GM20431 (cell line): Measurements from ENCODE around the gene LRRC28.

Experiments
- in situ Hi-C: fragments of 300-500 bp; cut with MseI, MboI; formaldehyde crosslinking; loops from one replicate; pipeline ENCODE4 v1.15.0; 2020; ENCODE audit warnings: low sequenced_read_pairs; ENCODE audit not compliant: unreplicated experiment

LRRC28 gene

GRCh38 chr15:99333413-99333812 lies 82.1 kb downstream of the LRRC28 start:
- in situ Hi-C loops, result no loop called here

DNA sequence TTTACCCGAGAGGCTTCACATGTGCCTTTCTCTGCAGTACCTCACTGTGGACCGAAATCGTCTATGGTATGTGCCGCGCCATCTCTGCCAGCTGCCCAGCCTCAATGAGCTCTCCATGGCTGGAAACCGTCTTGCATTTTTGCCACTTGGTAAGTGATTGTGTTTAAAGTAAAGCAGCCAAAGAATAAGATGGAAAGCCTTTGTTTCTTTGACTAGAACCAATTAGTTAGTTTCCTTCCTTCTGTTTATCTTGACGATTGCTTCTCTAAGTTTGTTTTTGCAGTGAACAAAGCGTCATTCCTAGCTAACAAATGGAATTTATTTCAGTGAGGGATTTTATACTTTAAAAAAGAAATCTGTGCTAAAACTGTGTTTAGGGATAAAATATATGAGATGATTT lies 82.7 kb downstream of the LRRC28 start:
- in situ Hi-C loops, result no loop called here

DNA sequence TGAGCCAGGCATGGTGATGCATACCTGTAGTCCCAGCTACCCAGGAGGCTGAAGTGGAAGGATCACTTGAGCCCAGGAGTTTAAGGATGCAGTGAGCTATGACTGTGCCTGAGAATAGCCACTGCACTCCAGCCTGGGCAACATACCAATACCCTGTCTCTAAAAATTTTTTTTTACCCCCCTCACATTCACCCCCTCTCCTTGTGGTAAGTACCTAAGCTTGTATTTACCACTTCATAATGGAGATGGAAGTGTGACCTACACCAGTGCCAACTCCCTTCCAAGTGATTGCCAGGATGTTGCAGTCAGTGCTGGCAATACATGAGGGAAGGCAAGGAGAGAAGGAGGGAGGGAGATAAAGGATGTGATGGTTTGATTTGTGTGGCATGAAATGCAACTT lies 84.2 kb downstream of the LRRC28 start:
- in situ Hi-C loops, result no loop called here

DNA sequence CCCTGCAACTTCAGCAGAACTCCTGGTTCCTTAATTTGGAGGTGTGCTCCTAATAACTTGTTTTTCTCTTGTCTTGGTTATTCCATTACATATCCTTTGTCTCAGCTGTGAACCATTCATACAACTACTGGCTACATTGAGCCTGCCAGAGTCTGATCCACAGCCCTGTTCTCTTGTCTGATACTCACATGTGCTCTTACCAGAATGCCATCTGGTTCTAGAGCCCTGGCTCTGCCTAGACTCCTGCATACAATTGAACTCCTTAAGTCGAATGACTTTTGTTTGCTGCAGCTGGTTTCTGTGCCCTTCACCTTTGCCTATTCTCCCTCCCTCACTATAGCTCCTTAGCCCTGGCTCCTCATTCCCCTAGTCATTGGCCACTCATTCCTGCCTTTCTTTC lies 85.5 kb downstream of the LRRC28 start:
- in situ Hi-C loops, result no loop called here

- in situ Hi-C loops, result no loop called here
Measured at GRCh38 chr15:99340347-99340746, 89.1 kb downstream of the LRRC28 start.

DNA sequence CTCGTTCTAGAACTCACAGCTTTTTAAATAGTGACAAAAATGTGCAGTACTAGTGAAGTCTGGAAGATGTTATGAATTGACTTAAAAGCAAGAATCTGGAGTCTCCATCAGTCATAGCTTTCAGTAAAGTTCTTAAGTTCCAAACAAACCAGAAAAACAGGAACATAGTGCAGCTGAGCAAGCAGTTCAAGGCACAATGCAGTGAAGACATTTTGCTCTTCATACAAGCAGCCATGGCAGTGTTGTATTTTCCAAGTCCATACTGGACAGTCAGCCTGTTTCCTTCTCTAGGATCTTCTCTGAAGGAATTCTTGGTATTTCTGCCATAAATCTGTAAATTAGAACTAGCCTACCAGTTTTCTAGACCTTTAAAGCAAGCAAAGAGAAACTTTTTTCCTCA lies 90.5 kb downstream of the LRRC28 start:
- in situ Hi-C loops, result no loop called here

DNA sequence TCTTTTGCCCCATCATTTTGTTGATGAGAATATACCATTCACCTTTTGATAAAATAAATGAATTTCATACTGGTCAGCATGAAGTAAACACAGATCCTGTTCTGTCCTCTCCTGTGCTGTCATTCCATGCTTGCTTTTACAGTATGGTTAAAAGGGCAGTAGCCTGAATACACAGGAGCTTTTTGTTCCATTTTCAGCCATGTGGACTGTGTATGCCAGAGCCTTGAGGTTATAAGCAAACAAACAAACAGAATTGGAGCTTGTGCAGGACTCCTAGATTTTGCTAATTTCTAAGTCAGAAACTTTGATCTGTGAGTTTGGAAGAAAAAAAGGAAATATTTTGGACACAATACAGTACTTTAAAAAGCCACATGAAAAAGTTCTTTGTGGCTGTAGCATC lies 91.9 kb downstream of the LRRC28 start:
- in situ Hi-C loops, result no loop called here

DNA sequence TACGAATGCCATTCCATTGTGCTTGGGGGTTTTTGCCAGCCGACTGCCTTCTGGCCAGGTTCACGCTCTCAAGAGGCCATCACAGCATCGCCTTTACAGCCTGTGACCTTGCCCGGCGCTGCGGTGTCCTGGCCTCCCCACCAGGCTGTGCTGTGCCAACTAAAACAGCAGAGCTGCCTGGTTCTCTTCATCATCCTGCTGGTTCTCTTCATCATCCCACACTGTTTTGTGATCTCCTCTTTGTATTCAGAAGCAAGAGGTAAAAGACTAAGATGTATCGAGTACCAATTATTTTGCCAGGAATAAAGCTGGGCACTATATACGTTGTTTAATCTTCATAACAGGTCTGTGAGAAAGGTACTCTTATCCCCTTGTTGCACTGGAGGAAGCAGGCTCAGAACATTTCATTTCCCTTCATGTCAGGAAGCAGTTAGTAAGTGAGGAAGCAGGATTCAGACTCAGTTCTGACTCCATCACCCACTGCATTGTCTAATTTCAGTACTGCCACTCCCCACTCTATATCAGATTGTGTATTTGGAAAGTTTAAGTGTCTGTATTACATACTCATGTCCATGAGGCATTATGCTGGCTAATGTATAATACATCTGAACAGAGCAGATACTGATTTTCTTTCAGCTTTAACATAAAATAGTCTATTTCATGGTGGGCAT lies 92.7 kb downstream of the LRRC28 start:
- in situ Hi-C loops, result no loop called here

- in situ Hi-C loops, result no loop called here
Measured at GRCh38 chr15:99344639-99345038, 93.4 kb downstream of the LRRC28 start.

DNA sequence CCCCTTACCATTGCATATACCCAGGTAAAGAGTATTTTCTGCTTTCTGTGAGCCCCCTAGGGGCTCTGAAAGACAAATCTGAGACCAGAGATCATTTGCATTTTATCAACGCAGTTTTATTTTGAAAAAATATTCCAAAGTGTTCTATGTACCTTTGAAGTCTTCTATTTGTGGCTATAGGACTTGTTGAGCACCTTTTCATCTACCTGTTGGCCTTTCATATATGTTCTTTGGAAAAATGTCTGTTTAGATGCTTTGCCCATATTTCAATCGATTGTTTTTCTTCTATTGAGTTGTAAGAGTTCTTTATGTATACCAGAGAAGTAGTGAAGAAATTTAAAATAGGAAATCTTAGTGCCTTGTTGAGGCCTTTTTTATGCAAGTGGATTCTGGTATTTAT lies 94.0 kb downstream of the LRRC28 start:
- in situ Hi-C loops, result no loop called here

DNA sequence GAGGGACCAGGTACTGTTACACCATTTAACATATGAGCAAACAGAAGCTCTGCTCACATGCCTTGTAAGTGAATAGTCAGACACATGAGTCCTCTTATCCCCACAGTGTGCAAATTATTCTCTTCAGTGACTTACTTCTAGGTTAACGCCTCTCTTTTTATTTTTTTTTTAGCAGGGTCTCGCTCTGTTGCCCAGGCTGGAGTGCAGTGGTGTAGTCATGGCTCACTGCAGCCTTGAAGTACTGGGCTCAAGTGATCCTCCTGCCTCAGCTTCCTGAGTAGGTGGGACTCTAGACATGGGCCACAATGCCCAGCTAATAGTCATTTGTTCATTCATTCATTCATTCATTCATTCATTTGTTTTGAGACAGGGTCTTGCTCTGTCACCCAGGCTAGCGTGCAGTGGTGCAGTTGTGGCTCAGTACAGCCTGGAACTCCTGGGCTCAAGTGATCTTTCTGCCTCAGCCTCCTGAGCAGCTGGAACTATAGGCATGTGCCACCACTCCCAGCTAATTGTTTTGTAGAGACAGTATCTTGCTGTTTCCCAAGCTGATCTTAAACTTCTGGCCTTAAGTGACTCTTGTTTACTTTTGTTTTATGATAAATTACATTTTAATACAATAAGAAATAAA lies 94.7 kb downstream of the LRRC28 start:
- in situ Hi-C loops, result no loop called here

DNA sequence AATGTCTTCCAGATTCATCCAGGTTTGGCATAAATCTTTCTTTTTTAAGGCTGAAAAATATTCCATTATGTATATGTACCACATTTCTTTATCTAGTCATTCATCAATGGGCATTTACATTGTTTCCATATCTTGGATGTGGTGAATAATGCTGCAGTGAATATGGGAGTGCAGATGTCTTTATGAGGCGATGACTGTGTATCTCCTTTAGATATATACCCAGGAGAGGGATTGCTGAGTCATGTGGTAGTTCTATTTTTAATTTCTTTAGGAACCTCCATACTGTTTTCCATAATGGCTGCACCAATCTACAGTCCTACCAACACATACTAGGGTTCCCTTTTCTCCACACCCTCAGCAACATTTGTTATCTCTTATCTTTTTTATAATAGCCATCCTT lies 96.3 kb downstream of the LRRC28 start:
- in situ Hi-C loops, result no loop called here

GRCh38 chr15:99348412-99348811 lies 97.1 kb downstream of the LRRC28 start:
- in situ Hi-C loops, result no loop called here

- in situ Hi-C loops, result no loop called here
Measured at GRCh38 chr15:99350408-99350807, 99.1 kb downstream of the LRRC28 start.

DNA sequence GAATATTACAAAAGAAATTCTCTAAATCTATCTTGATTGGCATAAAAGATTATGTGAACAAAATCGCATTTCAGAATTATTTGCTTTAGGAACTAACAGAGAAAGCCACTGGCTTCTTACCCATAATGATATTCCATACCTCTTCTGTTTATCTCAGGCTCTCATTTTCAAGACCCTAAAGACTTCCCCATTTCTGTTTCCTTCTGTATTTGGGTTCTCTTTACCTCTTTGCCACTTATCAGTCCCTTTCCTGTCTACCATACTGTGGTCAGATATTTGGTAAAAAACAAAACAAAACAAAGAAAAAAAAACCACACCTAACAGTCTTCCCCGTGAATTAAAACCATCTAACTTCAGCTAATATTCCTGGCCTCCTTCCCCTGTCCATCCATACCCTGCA lies 108.5 kb downstream of the LRRC28 start:
- in situ Hi-C loops, result no loop called here

GRCh38 chr15:99361545-99362185 lies 110.4 kb downstream of the LRRC28 start:
- in situ Hi-C loops, result no loop called here

GRCh38 chr15:99365242-99365641 lies 114.0 kb downstream of the LRRC28 start:
- in situ Hi-C loops, result no loop called here

- in situ Hi-C loops, result no loop called here
Measured at GRCh38 chr15:99366013-99366412, 114.7 kb downstream of the LRRC28 start.

GRCh38 chr15:99368743-99369142 lies 117.5 kb downstream of the LRRC28 start:
- in situ Hi-C loops, result no loop called here

DNA sequence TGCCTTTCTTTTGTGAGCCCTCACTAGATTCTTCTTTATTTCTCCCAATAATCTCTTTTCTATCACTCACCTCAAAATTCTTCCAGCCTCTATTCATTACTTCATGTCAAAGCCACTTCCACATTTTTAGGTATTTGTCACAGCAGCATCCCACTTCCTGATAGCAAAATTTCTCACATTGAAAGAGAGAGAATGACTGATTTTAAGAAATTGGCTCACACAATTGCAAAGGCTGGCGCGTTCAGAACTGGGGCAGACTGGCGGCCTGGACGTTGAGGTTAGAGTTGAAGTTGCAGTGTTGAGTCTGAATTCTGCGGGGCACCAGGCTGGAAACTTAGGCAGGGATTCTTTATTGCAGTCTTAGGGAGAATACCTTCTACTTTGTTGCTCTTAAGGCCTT lies 117.9 kb downstream of the LRRC28 start:
- in situ Hi-C loops, result no loop called here

DNA sequence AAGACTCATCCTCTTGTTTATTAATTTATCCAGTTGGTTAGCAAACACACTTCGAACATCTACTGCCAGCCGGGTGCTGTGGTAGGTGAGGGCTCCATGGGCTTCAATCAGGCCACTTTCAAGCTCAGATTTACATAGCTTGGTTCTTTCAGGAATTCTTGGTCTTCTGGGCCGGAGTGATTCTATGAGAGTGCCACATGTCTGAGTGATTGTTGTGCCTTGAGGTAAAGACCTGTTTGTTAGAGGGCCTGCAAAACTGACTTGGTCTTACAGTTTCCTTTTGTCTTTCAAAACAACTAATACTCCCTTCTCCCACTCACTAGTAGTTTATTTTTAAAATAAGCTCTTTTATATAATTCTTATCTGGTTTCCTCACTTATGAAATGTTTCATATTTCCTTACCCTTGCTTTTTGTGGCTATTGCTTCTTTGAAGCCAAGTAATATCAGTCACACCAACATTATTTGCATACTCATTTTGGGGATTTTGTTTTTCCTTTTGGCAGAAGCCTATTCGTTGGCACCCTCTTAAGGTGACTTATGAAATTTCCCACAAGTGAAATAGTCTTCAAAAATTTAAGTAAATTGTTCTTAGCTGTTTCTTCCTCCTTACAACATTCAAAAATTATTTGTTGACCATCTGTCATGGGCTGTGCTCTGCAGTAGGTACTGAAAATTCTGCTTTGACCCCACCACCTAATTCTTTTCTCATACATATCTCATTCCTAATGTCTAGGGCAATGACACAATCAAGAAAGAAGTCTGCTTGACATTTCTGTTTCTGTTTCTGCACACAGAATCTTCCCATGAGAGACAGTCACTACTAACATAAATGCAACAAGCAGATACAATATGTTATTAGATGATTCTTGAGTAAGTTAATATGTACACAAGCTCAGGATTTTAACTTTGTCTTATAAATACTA lies 120.2 kb downstream of the LRRC28 start:
- in situ Hi-C loops, result no loop called here
